HG03575 (cell line): ENCODE data around the gene TBCD.
"Not testable (repeated sequence)": the region's sequence is repeated elsewhere in the genome, so short reads cannot be mapped to it uniquely, and the experiment has no call there.

ENCODE experiments used
- ATAC-seq: cut with Tn5 transposase; IDR thresholded peaks from one replicate; pipeline ENCODE4 v1.9.1; 2021; ENCODE audit not compliant: unreplicated experiment, insufficient number of reproducible peaks, low FRiP score; ENCODE audit errors: extremely low read depth

Gene TBCD

DNA sequence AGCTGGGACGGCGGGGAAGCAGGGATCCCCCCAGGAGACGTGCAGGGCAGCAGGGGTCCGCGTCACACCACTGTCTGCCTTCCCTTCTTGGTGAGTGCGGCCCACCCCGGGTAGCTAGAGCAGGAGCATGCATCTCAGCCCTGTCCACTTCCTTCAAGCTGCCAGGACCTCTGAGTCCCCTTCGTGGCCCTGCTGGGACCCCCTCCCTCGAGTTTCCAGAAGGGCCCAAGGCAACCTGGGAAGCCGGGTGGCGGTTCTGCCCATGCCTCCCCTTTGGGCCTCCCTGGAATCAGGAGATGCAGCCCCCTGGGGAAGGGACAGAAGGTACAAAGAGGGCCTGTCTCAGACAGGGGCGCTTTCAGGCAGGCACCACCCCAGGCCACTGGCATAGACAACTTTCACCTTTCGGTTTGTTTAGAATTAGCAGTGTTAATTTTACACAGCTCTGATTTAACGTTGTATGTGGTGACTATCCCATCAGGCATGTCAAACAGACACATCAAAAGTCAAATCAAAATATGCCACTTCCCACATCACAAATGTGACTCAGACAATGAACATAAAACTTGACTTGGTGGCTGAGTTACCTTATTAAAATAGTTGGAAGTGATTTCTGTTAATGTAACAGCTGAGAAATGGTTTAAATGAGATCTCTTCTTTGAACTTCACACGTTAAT is 233.0 kb downstream of the TBCD start:
- no peak for ATAC-seq

- no peak for ATAC-seq
Observed at GRCh38 chr17:82985428-82985805, 233.6 kb downstream of the TBCD start.

GRCh38 chr17:82985973-82986372 is 234.1 kb downstream of the TBCD start:
- no peak for ATAC-seq

DNA sequence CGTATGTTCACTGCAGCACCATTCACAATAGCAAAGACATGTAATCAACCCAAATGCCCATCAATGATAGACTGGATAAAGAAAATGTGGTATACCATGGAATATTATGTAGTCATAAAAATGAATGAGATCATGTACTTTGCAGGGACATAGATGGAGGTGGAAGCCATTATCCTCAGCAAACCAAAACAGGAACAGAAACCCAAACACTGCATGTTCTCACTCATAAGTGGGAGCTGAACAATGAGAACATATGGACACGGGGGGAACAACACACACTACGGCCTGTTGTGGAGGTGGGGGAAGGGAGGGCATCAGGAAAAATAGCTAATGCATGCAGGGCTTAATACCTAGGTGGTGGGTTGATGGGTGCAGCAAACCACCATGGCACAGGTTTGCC is 237.2 kb downstream of the TBCD start:
- ATAC-seq = not testable (repeated sequence)

DNA sequence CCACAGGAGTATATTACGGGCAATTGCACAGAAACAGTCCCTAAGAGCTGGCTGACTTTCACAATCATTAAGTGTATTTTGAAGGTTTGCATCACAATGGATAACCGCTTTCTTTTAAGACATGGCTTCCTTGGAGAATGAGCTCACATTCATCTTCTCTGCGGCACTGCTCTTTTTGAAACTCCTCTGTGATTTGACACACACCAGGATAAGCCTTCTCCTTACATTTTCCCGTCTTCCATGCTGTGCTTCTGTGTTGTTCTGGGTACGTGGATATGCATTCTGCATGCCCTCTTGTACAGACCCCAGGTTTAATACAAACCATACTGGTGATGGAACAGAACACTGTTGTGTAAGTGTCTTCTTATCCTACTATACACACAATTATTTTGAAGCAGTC is 238.0 kb downstream of the TBCD start:
- no peak for ATAC-seq

- ATAC-seq = no peak
Observed at GRCh38 chr17:82993005-82993404, 241.1 kb downstream of the TBCD start.
